Retinal pigment epithelial cell (primary cell): ENCODE results near the gene DDX55.

Source experiments
- DNase-seq: peaks from one replicate; pipeline ENCODE4 v3.0.0-alpha.2; 2010; ENCODE audit warnings: low read depth
- H3K4me3 ChIP-seq: 2 replicates; pipeline ENCODE4 v1.5.1; 2011; ENCODE audit warnings: mild to moderate bottlenecking, low read length, control low read depth, moderate library complexity
- TF ChIP-seq, protein P1 (sequence below): conservative IDR thresholded peaks from 2 replicates; pipeline ENCODE4 v1.5.1; 2011; ENCODE audit warnings: low read depth, low read length, control low read depth, inconsistent platforms

The DDX55 gene

DNA sequence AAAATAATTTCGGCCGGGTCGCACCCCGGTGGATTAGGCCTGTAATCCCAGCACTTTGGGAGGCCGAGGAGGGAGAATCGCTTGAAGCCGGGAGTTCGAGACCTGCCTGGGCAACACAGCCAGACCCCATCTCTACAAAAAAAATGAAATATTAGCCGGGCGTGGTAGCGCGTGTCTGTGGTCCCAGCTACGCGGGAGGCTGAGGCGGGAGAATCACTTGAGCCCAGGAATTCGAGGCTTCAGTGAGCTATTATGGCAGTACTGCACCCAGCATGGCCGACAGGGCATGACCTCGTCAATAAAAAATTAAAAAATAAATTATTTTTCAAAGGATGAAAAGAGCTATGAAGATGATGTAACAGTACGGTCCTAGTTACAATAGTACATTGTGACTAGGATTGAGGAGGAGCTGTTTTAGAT lies 32.3 kb downstream of the DDX55 start:
- peak overlapping the region; percentile 83 for H3K4me3 ChIP-seq
- no peak for DNase-seq
- TF ChIP-seq, protein P1, sequence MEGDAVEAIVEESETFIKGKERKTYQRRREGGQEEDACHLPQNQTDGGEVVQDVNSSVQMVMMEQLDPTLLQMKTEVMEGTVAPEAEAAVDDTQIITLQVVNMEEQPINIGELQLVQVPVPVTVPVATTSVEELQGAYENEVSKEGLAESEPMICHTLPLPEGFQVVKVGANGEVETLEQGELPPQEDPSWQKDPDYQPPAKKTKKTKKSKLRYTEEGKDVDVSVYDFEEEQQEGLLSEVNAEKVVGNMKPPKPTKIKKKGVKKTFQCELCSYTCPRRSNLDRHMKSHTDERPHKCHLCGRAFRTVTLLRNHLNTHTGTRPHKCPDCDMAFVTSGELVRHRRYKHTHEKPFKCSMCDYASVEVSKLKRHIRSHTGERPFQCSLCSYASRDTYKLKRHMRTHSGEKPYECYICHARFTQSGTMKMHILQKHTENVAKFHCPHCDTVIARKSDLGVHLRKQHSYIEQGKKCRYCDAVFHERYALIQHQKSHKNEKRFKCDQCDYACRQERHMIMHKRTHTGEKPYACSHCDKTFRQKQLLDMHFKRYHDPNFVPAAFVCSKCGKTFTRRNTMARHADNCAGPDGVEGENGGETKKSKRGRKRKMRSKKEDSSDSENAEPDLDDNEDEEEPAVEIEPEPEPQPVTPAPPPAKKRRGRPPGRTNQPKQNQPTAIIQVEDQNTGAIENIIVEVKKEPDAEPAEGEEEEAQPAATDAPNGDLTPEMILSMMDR: no peak

DNA sequence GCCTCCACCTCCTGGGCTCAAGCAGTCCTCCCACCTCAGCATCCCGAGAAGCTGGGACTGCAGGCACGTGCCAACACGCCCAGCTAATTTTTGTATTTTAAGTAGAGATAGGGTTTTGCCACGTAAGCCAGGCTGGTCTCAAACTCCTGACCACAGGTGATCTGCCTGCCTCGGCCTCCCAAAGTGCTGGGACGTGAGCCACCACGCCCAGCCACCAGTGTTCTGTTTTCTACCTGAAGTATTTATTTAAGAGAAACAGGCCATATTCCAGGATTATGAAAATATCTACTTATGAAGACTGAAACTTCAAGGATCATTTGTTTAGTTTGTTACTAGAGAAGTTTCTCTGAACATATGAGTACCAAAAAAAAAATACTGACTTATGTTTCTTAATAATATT lies 42.0 kb downstream of the DDX55 start:
- H3K4me3 ChIP-seq: no peak overlapping the region
- TF ChIP-seq, protein P1: no peak
- no peak for DNase-seq

DNA sequence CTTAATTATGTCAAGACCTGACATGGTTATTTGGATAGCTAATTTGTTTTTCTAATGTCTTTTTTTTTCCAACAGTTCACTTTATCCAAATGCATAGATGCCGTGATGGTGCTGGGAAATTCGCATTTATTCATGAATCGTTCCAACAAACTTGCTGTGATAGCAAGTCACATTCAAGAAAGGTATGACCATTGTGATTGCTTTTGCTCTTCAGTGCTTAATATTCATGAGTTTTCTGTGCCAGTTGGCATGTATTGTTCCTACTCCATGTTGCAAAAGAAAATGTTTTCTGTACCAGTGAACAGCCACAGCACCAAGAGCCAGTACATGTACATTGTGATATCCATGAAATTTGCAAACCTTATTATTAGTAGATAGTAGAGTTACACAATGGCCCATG lies 43.5 kb downstream of the DDX55 start:
- no peak overlapping the region for H3K4me3 ChIP-seq
- no peak for DNase-seq
- TF ChIP-seq, protein P1: no peak

DNA sequence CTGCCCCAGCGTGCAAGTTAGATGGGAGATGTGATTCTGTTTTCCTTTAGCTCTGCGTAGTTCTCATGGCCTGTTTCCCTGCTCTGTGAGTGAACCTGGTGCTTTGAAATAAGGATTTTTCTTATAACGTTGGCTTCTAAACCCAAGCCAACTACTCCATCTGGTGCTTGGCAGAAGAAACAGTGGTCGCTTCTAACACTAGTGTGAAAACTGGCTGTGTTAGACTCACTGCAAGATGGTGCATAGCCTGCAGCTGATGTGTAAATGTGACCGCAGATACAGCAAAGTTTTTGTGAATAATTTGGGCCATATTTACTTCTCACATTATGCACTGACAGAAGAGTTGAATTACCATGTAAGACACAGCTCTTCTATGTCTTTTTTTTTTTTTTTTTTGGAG lies 44.0 kb downstream of the DDX55 start:
- TF ChIP-seq, protein P1: no peak
- DNase-seq: no peak
- H3K4me3 ChIP-seq: no peak overlapping the region

DNA sequence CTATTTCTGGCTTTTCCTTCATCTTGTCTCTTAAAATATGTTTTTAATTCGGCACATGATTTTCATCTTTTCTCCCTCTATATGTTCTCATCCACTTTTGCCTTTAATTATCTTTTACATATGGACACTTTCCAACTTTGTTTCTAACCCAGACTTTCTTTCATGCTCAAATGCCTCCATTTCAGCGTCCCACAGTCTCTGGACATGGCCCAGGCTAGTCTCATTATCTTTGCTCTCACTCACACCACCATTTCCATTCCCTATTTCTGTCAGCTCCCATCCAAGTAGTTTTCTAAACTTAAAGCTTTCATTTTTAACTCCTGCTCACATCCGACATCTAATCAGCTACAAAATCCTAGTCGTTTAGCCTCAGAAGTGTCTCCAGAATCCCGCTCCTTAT lies 46.5 kb downstream of the DDX55 start:
- H3K4me3 ChIP-seq: no peak overlapping the region
- no peak for DNase-seq
- TF ChIP-seq, protein P1: no peak

DNA sequence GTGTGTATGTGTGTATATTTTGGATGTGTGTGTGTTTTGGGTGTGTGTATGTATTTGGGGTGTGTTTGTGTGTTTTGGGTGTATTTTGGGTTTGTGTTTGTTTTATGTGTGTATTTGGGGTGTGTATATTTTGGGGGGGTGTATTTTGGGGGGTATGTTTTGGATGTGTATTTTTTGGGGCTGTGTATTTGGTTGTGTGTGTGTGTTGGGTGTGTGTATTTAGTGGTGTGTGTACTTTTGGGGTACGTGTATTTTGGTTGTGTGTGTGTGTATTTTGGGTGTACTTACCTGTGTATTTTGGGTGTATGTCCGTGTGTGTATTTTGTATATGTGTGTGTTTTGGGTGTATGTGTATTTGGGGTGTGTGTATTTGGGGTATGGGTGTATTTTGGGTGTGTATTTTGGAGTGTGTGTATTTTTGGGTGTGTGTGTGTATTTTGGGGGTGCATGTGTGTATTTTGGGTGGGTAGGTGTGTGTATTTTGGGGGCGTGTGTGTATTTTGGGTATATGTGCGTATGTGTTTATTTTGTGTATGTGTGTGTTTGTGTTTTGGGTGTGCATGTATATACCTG lies 52.3 kb downstream of the DDX55 start:
- TF ChIP-seq, protein P1: no peak
- H3K4me3 ChIP-seq: no peak overlapping the region

DNA sequence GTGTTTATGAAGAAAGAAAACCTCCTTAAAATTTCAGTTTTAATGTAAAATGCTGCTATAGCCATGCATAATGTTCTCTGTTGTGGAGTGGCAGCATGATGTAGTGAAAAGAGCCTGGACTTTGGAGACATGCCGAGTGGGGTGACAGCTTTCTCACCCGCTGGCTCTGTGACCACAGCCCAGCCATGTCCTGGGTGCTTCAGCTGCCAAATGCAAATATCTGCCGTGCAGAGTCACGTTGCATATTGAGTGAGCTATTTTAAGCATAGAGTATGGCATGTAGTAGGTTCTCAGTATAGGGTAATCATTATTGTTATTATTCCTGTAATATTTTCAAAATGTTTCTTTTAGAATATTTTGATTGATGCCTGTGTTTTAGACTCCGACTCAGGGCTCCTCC lies 53.5 kb downstream of the DDX55 start:
- DNase-seq: no peak
- H3K4me3 ChIP-seq: no peak overlapping the region
- TF ChIP-seq, protein P1: no peak

More for the DNA sequence above, 52.3 kb downstream of the DDX55 start:
- DNase-seq: no peak
